Colonic mucosa (tissue), 4 donors: Measurements from ENCODE around the gene ESAM. TPM values are rescaled to one million over a fixed set of nuclear protein-coding genes. Genes with fewer than 3 reads are reported as not detected.

Source experiments
- DNase-seq: peaks from one replicate; pipeline ENCODE4 v3.0.0-alpha.2; 2020
- H3K27ac ChIP-seq: fragments of 200-600 bp; one replicate; pipeline ENCODE4 v1.8.0; 2021
- H3K27me3 ChIP-seq: fragments of 200-600 bp; one replicate; pipeline ENCODE4 v1.8.0; 2021
- H3K36me3 ChIP-seq: fragments of 200-600 bp; one replicate; pipeline ENCODE4 v1.8.0; 2021
- H3K4me1 ChIP-seq: fragments of 200-600 bp; one replicate; pipeline ENCODE4 v1.8.0; 2021; ENCODE audit warnings: mild to moderate bottlenecking
- H3K4me3 ChIP-seq: fragments of 200-600 bp; one replicate; pipeline ENCODE4 v1.8.0; 2021
- H3K9ac ChIP-seq, 2 donors: one replicate each; pipeline ENCODE4 v1.7.0; 2013; ENCODE audit warnings: control low read depth in 2 of 2, low read depth in 2 of 2, low read length in 2 of 2
- H3K9me3 ChIP-seq: fragments of 200-600 bp; one replicate; pipeline ENCODE4 v1.8.0; 2021
- CTCF ChIP-seq: fragments of 200-600 bp; IDR thresholded peaks from one replicate; pipeline ENCODE4 v1.8.0; 2022; ENCODE audit warnings: antibody characterized with exemption, mild to moderate bottlenecking
- intact Hi-C: fragments of 100-400 bp; cut with DNase I; formaldehyde crosslinking; loops from one replicate; pipeline ENCODE4 v1.14.1; 2022
- total RNA-seq, 2 donors: library from RNA; stranded (reverse); fragmentation: NEBNext Ultra II Directional in 1 of 2; extraction: Animal tissue kit (Norgen Biotek cat#: 25700) in 1 of 2; gene quantifications; one replicate each; pipeline ENCODE4 v1.2.1, GENCODE V29; 2021
- donor health status: healthy.
- donor health status: DM: no; HTN: no; CAD: no.
- donor health status: DM: no; HTN: no; CAD: no.

ESAM gene
- total RNA-seq, 2 donors from 2014 or later, result 10.4 to 15.7 TPM

- Histone ChIP-seq H3K4me1 (peaks cover 5% of the 10 kb centered on the region), H3K9me3 (no peaks in the 10 kb centered on the region), H3K27ac (peak overlapping the region; percentile 38), H3K9ac (peak overlapping the region in 1 of 2 donors; percentile 1), H3K36me3 (no peaks in the 10 kb centered on the region), H3K4me3 (no peak overlapping the region), H3K27me3 (no peaks in the 10 kb centered on the region)
- TF ChIP-seq CTCF, result no peak
- intact Hi-C loops, result no loop called here
- DNase-seq, result peak; percentile 58
These were observed 36.9 kb downstream of the ESAM start for GRCh38 chr11:124724979-124725718.

- Histone ChIP-seq H3K27ac (no peak overlapping the region), H3K9me3 (no peaks in the 10 kb centered on the region), H3K27me3 (peaks cover 24% of the 10 kb centered on the region), H3K36me3 (no peaks in the 10 kb centered on the region), H3K9ac (no peak overlapping the region), H3K4me3 (no peak overlapping the region), H3K4me1 (peaks cover 13% of the 10 kb centered on the region)
- intact Hi-C loops, result no loop called here
- DNase-seq, result no peak
- TF ChIP-seq CTCF, result no peak
These were observed 39.9 kb downstream of the ESAM start for GRCh38 chr11:124722176-124722575.

GRCh38 chr11:124719534-124719933 is 42.6 kb downstream of the ESAM start:
- no peak for TF ChIP-seq CTCF
- intact Hi-C loops, result no loop called here
- Histone ChIP-seq H3K9ac (no peak overlapping the region), H3K4me3 (no peak overlapping the region), H3K27me3 (peaks cover 24% of the 10 kb centered on the region), H3K27ac (no peak overlapping the region), H3K36me3 (no peaks in the 10 kb centered on the region), H3K9me3 (no peaks in the 10 kb centered on the region), H3K4me1 (peaks cover 8% of the 10 kb centered on the region)
- DNase-seq, result no peak

GRCh38 chr11:124718801-124719200 is 43.3 kb downstream of the ESAM start:
- DNase-seq, result no peak
- no peaks in the 10 kb centered on the region for H3K36me3 ChIP-seq
- H3K9ac ChIP-seq, result no peak overlapping the region
- TF ChIP-seq CTCF, result no peak
- peaks cover 24% of the 10 kb centered on the region for H3K27me3 ChIP-seq
- no peaks in the 10 kb centered on the region for H3K9me3 ChIP-seq
- H3K27ac ChIP-seq, result no peak overlapping the region
- H3K4me1 ChIP-seq, result peaks cover 8% of the 10 kb centered on the region
- intact Hi-C loops, result no loop called here
- H3K4me3 ChIP-seq, result no peak overlapping the region

GRCh38 chr11:124717786-124718651 is 44.1 kb downstream of the ESAM start:
- Histone ChIP-seq H3K36me3 (no peaks in the 10 kb centered on the region), H3K4me1 (peaks cover 8% of the 10 kb centered on the region), H3K27ac (no peak overlapping the region), H3K9me3 (no peaks in the 10 kb centered on the region), H3K27me3 (peaks cover 24% of the 10 kb centered on the region), H3K9ac (no peak overlapping the region), H3K4me3 (peak overlapping the region; percentile 38)
- no peak for DNase-seq
- TF ChIP-seq CTCF, result no peak
- intact Hi-C loops, result no loop called here
